Smooth muscle cell (in vitro differentiated cells): ENCODE data around the gene DLG5. TPM values are rescaled to one million over a fixed set of nuclear protein-coding genes. Genes with fewer than 3 reads are reported as not detected.

Source experiments
- DNase-seq: peaks from one replicate; lab custom pipeline; 2025; ENCODE audit not compliant: unreplicated experiment; lab: John Stamatoyannopoulos, UW
- H2AFZ ChIP-seq: fragments of 200-600 bp; sonication (generic); 2 replicates; pipeline ENCODE4 v1.6.0; 2016; ENCODE audit warnings: antibody characterized with exemption, low read depth, mild to moderate bottlenecking
- H3F3A ChIP-seq: fragments of 200-600 bp; sonication (generic); 2 replicates; pipeline ENCODE4 v1.6.0; 2017; ENCODE audit warnings: antibody characterized with exemption, low read depth
- H3K27ac ChIP-seq: fragments of 200-600 bp; sonication (generic); 2 replicates; pipeline ENCODE4 v1.5.1; 2016; ENCODE audit warnings: low read depth, mild to moderate bottlenecking
- H3K27me3 ChIP-seq: fragments of 200-600 bp; sonication (generic); 2 replicates; pipeline ENCODE4 v1.6.1; 2016; ENCODE audit warnings: low read depth, mild to moderate bottlenecking
- H3K36me3 ChIP-seq: fragments of 200-600 bp; sonication (generic); 2 replicates; pipeline ENCODE4 v1.5.1; 2016; ENCODE audit warnings: low read depth
- H3K4me1 ChIP-seq: fragments of 200-600 bp; sonication (generic); 2 replicates; pipeline ENCODE4 v1.5.1; 2016; ENCODE audit warnings: low read depth
- H3K4me2 ChIP-seq: fragments of 200-600 bp; sonication (generic); 2 replicates; pipeline ENCODE4 v1.6.0; 2016; ENCODE audit warnings: mild to moderate bottlenecking
- H3K4me3 ChIP-seq: fragments of 200-600 bp; sonication (generic); 2 replicates; pipeline ENCODE4 v1.5.1; 2016; ENCODE audit warnings: mild to moderate bottlenecking
- H3K79me2 ChIP-seq: fragments of 200-600 bp; sonication (generic); 2 replicates; pipeline ENCODE4 v1.6.0; 2016; ENCODE audit warnings: low read depth, mild to moderate bottlenecking
- H3K9ac ChIP-seq: fragments of 200-600 bp; sonication (generic); 2 replicates; pipeline ENCODE4 v1.6.0; 2016; ENCODE audit warnings: low read depth
- H3K9me3 ChIP-seq: fragments of 200-600 bp; sonication (generic); replicated peaks from 2 replicates; pipeline ENCODE4 v1.5.1; 2016; ENCODE audit warnings: low read depth
- H4K20me1 ChIP-seq: fragments of 200-600 bp; sonication (generic); 2 replicates; pipeline ENCODE4 v1.6.0; 2016; ENCODE audit warnings: low read depth
- CTCF ChIP-seq: fragments of 200-600 bp; sonication (generic); IDR thresholded peaks from 2 replicates; pipeline ENCODE4 v1.5.1; 2017; ENCODE audit warnings: borderline replicate concordance, mild to moderate bottlenecking, antibody characterized with exemption; ENCODE audit not compliant: insufficient read depth, poor library complexity, severe bottlenecking
- WGBS: methylation state at CpG from one replicate; pipeline ENCODE4 v1.1.7; 2016; ENCODE audit warnings: low lambda C conversion rate; 5-methylcytosine and 5-hydroxymethylcytosine counted together
- polyA plus RNA-seq: library from polyadenylated mRNA; unstranded; fragments of >200 nt; fragmentation: Nextera tagmentation; extraction: Ambion mirVana; gene quantifications from 2 replicates; pipeline ENCODE4 v1.2.1, GENCODE V29; 2016
- total RNA-seq: library from RNA; depleted of rRNA; stranded (reverse); fragments of >200 nt; gene quantifications from 2 replicates; pipeline ENCODE4 v1.2.3, GENCODE V29; 2014

The DLG5 gene
- total and polyA plus RNA-seq, 2 experiments from 2014 or later: 11.3 to 21.8 TPM

GRCh38 chr10:77872947-77873535 is 53.5 kb downstream of the DLG5 start:
- 83% methylated on average over 7 of the region's 7 CpGs for WGBS
- Histone ChIP-seq H3K27ac (no peak overlapping the region), H3K4me1 (peaks cover 10% of the 10 kb centered on the region), H3K4me3 (no peak overlapping the region), H3F3A (no peaks in the 10 kb centered on the region), H3K9me3 (no peaks in the 10 kb centered on the region), H3K9ac (no peak overlapping the region), H3K79me2 (peaks cover 38% of the 10 kb centered on the region), H3K4me2 (no peak overlapping the region), H2AFZ (no peak overlapping the region), H3K27me3 (no peaks in the 10 kb centered on the region), H4K20me1 (peaks cover 89% of the 10 kb centered on the region), H3K36me3 (no peaks in the 10 kb centered on the region)
- DNase-seq: no peak
- TF ChIP-seq CTCF: no peak

- Histone ChIP-seq H3F3A (no peaks in the 10 kb centered on the region), H3K4me2 (no peak overlapping the region), H4K20me1 (peaks cover 88% of the 10 kb centered on the region), H3K27me3 (no peaks in the 10 kb centered on the region), H3K36me3 (no peaks in the 10 kb centered on the region), H3K27ac (no peak overlapping the region), H3K4me3 (no peak overlapping the region), H2AFZ (no peak overlapping the region), H3K4me1 (peaks cover 6% of the 10 kb centered on the region), H3K9ac (no peak overlapping the region), H3K9me3 (no peaks in the 10 kb centered on the region), H3K79me2 (peaks cover 37% of the 10 kb centered on the region)
- DNase-seq: no peak
- 92% methylated on average over 18 of the region's 18 CpGs for WGBS
- no peak for TF ChIP-seq CTCF
These were observed 54.2 kb downstream of the DLG5 start for GRCh38 chr10:77872151-77872946.

- 90% methylated on average over 4 of the region's 4 CpGs for WGBS
- no peak overlapping the region for H2AFZ ChIP-seq
- no peak overlapping the region for H3K9ac ChIP-seq
- peaks cover 13% of the 10 kb centered on the region for H3K79me2 ChIP-seq
- H3K27ac ChIP-seq: no peak overlapping the region
- no peaks in the 10 kb centered on the region for H3F3A ChIP-seq
- no peak for TF ChIP-seq CTCF
- no peak overlapping the region for H3K4me2 ChIP-seq
- H3K4me1 ChIP-seq: peaks cover 3% of the 10 kb centered on the region
- no peaks in the 10 kb centered on the region for H3K36me3 ChIP-seq
- H3K27me3 ChIP-seq: no peaks in the 10 kb centered on the region
- H3K4me3 ChIP-seq: no peak overlapping the region
- peaks cover 79% of the 10 kb centered on the region for H4K20me1 ChIP-seq
- no peak for DNase-seq
- H3K9me3 ChIP-seq: no peaks in the 10 kb centered on the region
These were observed 56.7 kb downstream of the DLG5 start for GRCh38 chr10:77869626-77870420.
